Stomach (tissue), 9 donors: ENCODE measurements around the gene RNASEH2B. TPM values are rescaled to one million over a fixed set of nuclear protein-coding genes. Genes with fewer than 3 reads are reported as not detected.

ENCODE experiments used
- DNase-seq, 2 donors: peaks; one replicate each; pipeline versions ENCODE4 v3.0.0 to v3.0.0-alpha.2; 2013 to 2019
- H3K27ac ChIP-seq, 5 donors: fragments of 200-600 bp in 4 of 5; sonication (generic) in 4 of 5; one replicate each; pipeline ENCODE4 v1.5.1; 2013 to 2019; ENCODE audit warnings: mild to moderate bottlenecking in 1 of 5, moderate library complexity in 1 of 5
- H3K27me3 ChIP-seq, 3 donors: fragments of 200-600 bp; sonication (generic); one replicate each; pipeline ENCODE4 v1.5.1; 2017 to 2019; ENCODE audit warnings: mixed run types in 1 of 3
- H3K36me3 ChIP-seq, 4 donors: fragments of 200-600 bp; sonication (generic); 1 replicate in 3 of 4; 2 replicates in 1 of 4; pipeline ENCODE4 v1.5.1; 2016 to 2019
- H3K4me1 ChIP-seq, 4 donors: fragments of 200-600 bp; sonication (generic); one replicate each; pipeline ENCODE4 v1.5.1; 2016 to 2019
- H3K4me3 ChIP-seq, 4 donors: fragments of 200-600 bp; sonication (generic) in 3 of 4; one replicate each; pipeline ENCODE4 v1.5.1; 2016 to 2019; ENCODE audit warnings: mild to moderate bottlenecking in 1 of 4
- H3K9me3 ChIP-seq, 4 donors: fragments of 200-600 bp; sonication (generic); one replicate each; pipeline ENCODE4 v1.5.1; 2016 to 2019
- CTCF ChIP-seq, 7 experiments: fragments of 450-650 bp in 4 of 7; fragments of 200-600 bp in 3 of 7; sonication (generic) in 3 of 7; IDR thresholded peaks; one replicate each; pipeline ENCODE4 v1.5.1; 2016 to 2019; ENCODE audit warnings: antibody characterized with exemption in 7 of 7, control low read depth in 2 of 7, mild to moderate bottlenecking in 1 of 7
- EP300 ChIP-seq: sonication (generic); formaldehyde crosslinking; IDR thresholded peaks from one replicate; pipeline ENCODE4 v1.6.1; 2017; ENCODE audit warnings: antibody characterized with exemption
- POLR2A ChIP-seq, 4 donors: fragments of 450-650 bp; IDR thresholded peaks; one replicate each; pipeline ENCODE4 v1.6.1; 2016; ENCODE audit warnings: antibody characterized with exemption in 4 of 4, control low read depth in 2 of 4, mild to moderate bottlenecking in 1 of 4, moderate library complexity in 1 of 4
- POLR2AphosphoS5 ChIP-seq, 3 donors: sonication (generic); formaldehyde crosslinking; IDR thresholded peaks; one replicate each; pipeline ENCODE4 v1.6.1; 2016; ENCODE audit warnings: antibody characterized with exemption in 3 of 3
- WGBS, 5 donors: extraction: QIAGEN DNeasy Blood & Tissue Kit in 3 of 5; methylation state at CpG; one replicate each; pipeline versions ENCODE4 v1.1.5 to v1.1.7; 2013 to 2018; 5-methylcytosine and 5-hydroxymethylcytosine counted together
- intact Hi-C: fragments of 100-400 bp; cut with DNase I; formaldehyde crosslinking; loops from one replicate; pipeline ENCODE4 v1.15.1; 2023; ENCODE audit warnings: low total_unique reads
- polyA plus RNA-seq, 3 donors: library from polyadenylated mRNA; stranded (reverse); fragments of 200-250 nt; gene quantifications; one replicate each; pipeline ENCODE4 v1.2.3, GENCODE V29; 2013
- total RNA-seq, 5 donors: library from RNA; depleted of rRNA; stranded (reverse); fragments of >200 nt; gene quantifications; one replicate each; pipeline versions ENCODE4 v1.1.0 to v1.2.3, GENCODE V29; 2014 to 2016
- donor health status: healthy with polysubstance abuse.
- donor health status: Bipolar disorder and iron deficiency.
- donor health status: healthy.

The RNASEH2B gene
- total and polyA plus RNA-seq, 8 donors, result 43.2 to 106 (median 51.4) TPM

- Histone ChIP-seq H3K27ac (no peak overlapping the region), H3K27me3 (no peaks in the 10 kb centered on the region), H3K36me3 (no peaks in the 10 kb centered on the region), H3K4me1 (no peaks in the 10 kb centered on the region), H3K4me3 (no peak overlapping the region), H3K9me3 (no peaks in the 10 kb centered on the region)
- intact Hi-C loops, result no loop called here
- no peak for TF ChIP-seq POLR2A (IDR thresholded peaks at IDR 0.05)
- TF ChIP-seq CTCF (IDR thresholded peaks at IDR 0.05), result no peak
- no peak for TF ChIP-seq POLR2AphosphoS5 (IDR thresholded peaks at IDR 0.05)
- no peak for TF ChIP-seq EP300
- DNase-seq, result no peak
- 69 to 84% (median 81%) methylated on average over 2 of the region's 2 CpGs for WGBS, 5 donors
Observed at GRCh38 chr13:50901701-50902100, 7.9 kb upstream of the RNASEH2B start.

GRCh38 chr13:50905256-50905655 lies 4.3 kb upstream of the RNASEH2B start:
- no peaks in the 10 kb centered on the region for H3K36me3 ChIP-seq
- TF ChIP-seq CTCF (IDR thresholded peaks at IDR 0.05), result no peak
- TF ChIP-seq EP300, result no peak
- TF ChIP-seq POLR2A (IDR thresholded peaks at IDR 0.05), result no peak
- no peak for TF ChIP-seq POLR2AphosphoS5 (IDR thresholded peaks at IDR 0.05)
- H3K4me3 ChIP-seq, result no peak overlapping the region
- H3K9me3 ChIP-seq, result no peaks in the 10 kb centered on the region
- peaks cover 0 to 10% (median 5%) of the 10 kb centered on the region in 4 donors for H3K4me1 ChIP-seq
- H3K27ac ChIP-seq, result no peak overlapping the region
- intact Hi-C loops, result no loop called here
- no peaks in the 10 kb centered on the region for H3K27me3 ChIP-seq
- WGBS, 5 donors, result 64 to 77% (median 68%) methylated on average over 4 of the region's 4 CpGs
- no peak for DNase-seq

GRCh38 chr13:50907781-50908180 lies 1.8 kb upstream of the RNASEH2B start:
- no peak for DNase-seq
- Histone ChIP-seq H3K36me3 (no peaks in the 10 kb centered on the region), H3K27ac (no peak overlapping the region), H3K27me3 (no peaks in the 10 kb centered on the region), H3K4me3 (no peak overlapping the region), H3K9me3 (no peaks in the 10 kb centered on the region), H3K4me1 (peaks cover 11 to 35% (median 29%) of the 10 kb centered on the region in 4 donors)
- no peak for TF ChIP-seq POLR2AphosphoS5 (IDR thresholded peaks at IDR 0.05)
- 92 to 95% (median 93%) methylated on average over 7 of the region's 7 CpGs for WGBS, 5 donors
- intact Hi-C loops, result no loop called here

- H3K27ac ChIP-seq, result no peak overlapping the region
- H3K9me3 ChIP-seq, result no peaks in the 10 kb centered on the region
Observed at GRCh38 chr13:50908371-50908770, 1.2 kb upstream of the RNASEH2B start.

More at GRCh38 chr13:50908371-50908770, 1.2 kb upstream of the RNASEH2B start:
- H3K36me3 ChIP-seq, result no peaks in the 10 kb centered on the region
- WGBS, 5 donors, result 68 to 82% (median 69%) methylated on average over 4 of the region's 4 CpGs
- no peak overlapping the region for H3K4me3 ChIP-seq
- TF ChIP-seq POLR2A (IDR thresholded peaks at IDR 0.05), result no peak
- TF ChIP-seq EP300, result no peak
- TF ChIP-seq POLR2AphosphoS5 (IDR thresholded peaks at IDR 0.05), result no peak
- TF ChIP-seq CTCF (IDR thresholded peaks at IDR 0.05), result no peak
- peaks cover 14 to 41% (median 33%) of the 10 kb centered on the region in 4 donors for H3K4me1 ChIP-seq
- no peak for DNase-seq
- intact Hi-C loops, result no loop called here
- no peaks in the 10 kb centered on the region for H3K27me3 ChIP-seq
